Parathyroid adenoma (tissue), 2 donors: ENCODE measurements around the gene SLC25A15.

ENCODE experiments used
- H2AFZ ChIP-seq: fragments of 300-600 bp; sonication (generic); one replicate; pipeline ENCODE4 v1.7.0; 2017; ENCODE audit warnings: antibody characterized with exemption, mild to moderate bottlenecking
- H3K27ac ChIP-seq: fragments of 300-600 bp; sonication (generic); one replicate; pipeline ENCODE4 v1.7.0; 2017
- H3K27me3 ChIP-seq: fragments of 300-600 bp; sonication (generic); one replicate; pipeline ENCODE4 v1.7.0; 2017; ENCODE audit warnings: low read length; ENCODE audit not compliant: control insufficient read depth, insufficient read depth
- H3K36me3 ChIP-seq: fragments of 300-600 bp; sonication (generic); one replicate; pipeline ENCODE4 v1.7.0; 2017; ENCODE audit warnings: low read length; ENCODE audit not compliant: control insufficient read depth, insufficient read depth
- H3K4me1 ChIP-seq: fragments of 300-600 bp; sonication (generic); one replicate; pipeline ENCODE4 v1.7.0; 2017; ENCODE audit warnings: control low read depth
- H3K4me2 ChIP-seq: fragments of 300-600 bp; sonication (generic); one replicate; pipeline ENCODE4 v1.7.0; 2017; ENCODE audit warnings: low read length
- H3K4me3 ChIP-seq: fragments of 300-600 bp; sonication (generic); one replicate; pipeline ENCODE4 v1.7.0; 2017; ENCODE audit warnings: low read depth, low read length
- H3K79me2 ChIP-seq: fragments of 300-600 bp; sonication (generic); one replicate; pipeline ENCODE4 v1.7.0; 2017; ENCODE audit warnings: control low read depth
- H3K9ac ChIP-seq: fragments of 300-600 bp; sonication (generic); one replicate; pipeline ENCODE4 v1.7.0; 2017; ENCODE audit warnings: mild to moderate bottlenecking
- H3K9me3 ChIP-seq: fragments of 300-600 bp; sonication (generic); one replicate; pipeline ENCODE4 v1.7.0; 2017; ENCODE audit warnings: low read length; ENCODE audit not compliant: control insufficient read depth
- CTCF ChIP-seq: fragments of 300-600 bp; sonication (generic); IDR thresholded peaks from one replicate; pipeline ENCODE4 v1.7.0; 2017; ENCODE audit warnings: antibody characterized with exemption, mild to moderate bottlenecking
- donor health status: primary hyperparathyroidism.

The SLC25A15 gene

GRCh38 chr13:40758811-40759210, 30.6 kb upstream of the SLC25A15 start:
- Histone ChIP-seq H3K36me3 (no peaks in the 10 kb centered on the region), H3K27ac (no peak overlapping the region), H2AFZ (no peak overlapping the region), H3K4me3 (no peak overlapping the region), H3K27me3 (no peaks in the 10 kb centered on the region), H3K9me3 (no peaks in the 10 kb centered on the region), H3K4me1 (no peaks in the 10 kb centered on the region), H3K9ac (no peak overlapping the region), H3K4me2 (no peak overlapping the region), H3K79me2 (no peaks in the 10 kb centered on the region)
- TF ChIP-seq CTCF, result no peak

- Histone ChIP-seq H3K36me3 (no peaks in the 10 kb centered on the region), H3K4me2 (no peak overlapping the region), H3K4me1 (no peaks in the 10 kb centered on the region), H3K9me3 (no peaks in the 10 kb centered on the region), H3K27me3 (no peaks in the 10 kb centered on the region), H3K79me2 (no peaks in the 10 kb centered on the region), H3K27ac (no peak overlapping the region), H3K9ac (no peak overlapping the region), H2AFZ (no peak overlapping the region), H3K4me3 (no peak overlapping the region)
- TF ChIP-seq CTCF, result no peak
Observed at GRCh38 chr13:40762849-40763248, 26.6 kb upstream of the SLC25A15 start.

GRCh38 chr13:40764587-40765403, 24.6 kb upstream of the SLC25A15 start:
- no peak overlapping the region for H2AFZ ChIP-seq
- no peaks in the 10 kb centered on the region for H3K79me2 ChIP-seq
- H3K4me2 ChIP-seq, result no peak overlapping the region
- H3K27me3 ChIP-seq, result no peaks in the 10 kb centered on the region
- no peaks in the 10 kb centered on the region for H3K4me1 ChIP-seq
- no peak overlapping the region for H3K4me3 ChIP-seq
- no peak for TF ChIP-seq CTCF
- H3K27ac ChIP-seq, result no peak overlapping the region
- H3K9me3 ChIP-seq, result no peaks in the 10 kb centered on the region
- H3K36me3 ChIP-seq, result no peaks in the 10 kb centered on the region
- H3K9ac ChIP-seq, result no peak overlapping the region

GRCh38 chr13:40765602-40766001, 23.8 kb upstream of the SLC25A15 start:
- Histone ChIP-seq H3K4me3 (no peak overlapping the region), H3K4me2 (no peak overlapping the region), H3K27me3 (no peaks in the 10 kb centered on the region), H3K79me2 (peaks cover 4% of the 10 kb centered on the region), H3K9ac (no peak overlapping the region), H3K27ac (no peak overlapping the region), H3K4me1 (no peaks in the 10 kb centered on the region), H2AFZ (no peak overlapping the region), H3K9me3 (no peaks in the 10 kb centered on the region), H3K36me3 (no peaks in the 10 kb centered on the region)
- TF ChIP-seq CTCF, result no peak

GRCh38 chr13:40769970-40770369, 19.4 kb upstream of the SLC25A15 start:
- H3K4me1 ChIP-seq, result no peaks in the 10 kb centered on the region
- H2AFZ ChIP-seq, result peak overlapping the region; percentile 87
- peak overlapping the region; percentile 79 for H3K4me3 ChIP-seq
- no peak overlapping the region for H3K27ac ChIP-seq
- no peak overlapping the region for H3K9ac ChIP-seq
- H3K79me2 ChIP-seq, result peaks cover 4% of the 10 kb centered on the region
- H3K4me2 ChIP-seq, result peak overlapping the region; percentile 73
- TF ChIP-seq CTCF, result no peak
- H3K27me3 ChIP-seq, result no peaks in the 10 kb centered on the region
- no peaks in the 10 kb centered on the region for H3K9me3 ChIP-seq
- no peaks in the 10 kb centered on the region for H3K36me3 ChIP-seq
